ENCODE results near the gene SMARCA5. TPM values are rescaled to one million over a fixed set of nuclear protein-coding genes. Genes with fewer than 3 reads are reported as not detected.
"Not testable (repeated sequence)": the region's sequence is repeated elsewhere in the genome, so short reads cannot be mapped to it uniquely, and the experiment has no call there.

Gene SMARCA5
- total RNA-seq, 1 donor: 44.9 TPM

DNA sequence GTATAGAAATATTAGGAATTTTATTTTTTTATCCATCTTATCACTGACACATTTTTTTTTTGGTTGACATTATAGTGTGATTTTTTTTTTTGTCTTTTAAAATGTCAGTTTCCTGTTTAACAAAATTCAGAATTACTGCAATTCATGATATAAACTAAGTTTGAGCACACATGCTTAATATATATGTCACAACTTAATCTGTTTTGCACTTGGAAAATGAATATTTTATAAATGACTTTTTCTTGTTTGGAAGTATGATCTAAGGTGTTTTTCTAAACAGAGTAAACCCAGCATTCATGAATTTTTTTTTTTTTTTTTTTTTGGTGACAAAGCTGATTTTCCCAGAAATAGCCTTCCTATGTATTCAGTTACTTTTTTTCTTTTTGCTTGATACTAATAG is 2.4 kb downstream of the SMARCA5 start:
- Histone ChIP-seq H3K4me2 (ENCODE audit: insufficient read depth, low read length) (peak overlapping the region; percentile 92), H3K27ac (ENCODE audit: low read depth, low read length) (no peak overlapping the region), H2AFZ (ENCODE audit: low read length) (no peak overlapping the region), H3K36me3 (ENCODE audit: insufficient read depth, low read length) (peaks cover 26% of the 10 kb centered on the region), H3K9me3 (ENCODE audit: low read depth, low read length) (no peaks in the 10 kb centered on the region), H4K20me1 (ENCODE audit: insufficient read depth, low read length) (peaks cover 33% of the 10 kb centered on the region), H3K4me1 (ENCODE audit: insufficient read depth, low read length) (peaks cover 11% of the 10 kb centered on the region), H3K4me3 (ENCODE audit: insufficient read depth, low read length) (no peak overlapping the region), H3K79me2 (ENCODE audit: insufficient read depth, low read length) (peaks cover 71% of the 10 kb centered on the region), H3K27me3 (ENCODE audit: insufficient read depth, low read length) (no peaks in the 10 kb centered on the region)
- TF ChIP-seq, protein P1, sequence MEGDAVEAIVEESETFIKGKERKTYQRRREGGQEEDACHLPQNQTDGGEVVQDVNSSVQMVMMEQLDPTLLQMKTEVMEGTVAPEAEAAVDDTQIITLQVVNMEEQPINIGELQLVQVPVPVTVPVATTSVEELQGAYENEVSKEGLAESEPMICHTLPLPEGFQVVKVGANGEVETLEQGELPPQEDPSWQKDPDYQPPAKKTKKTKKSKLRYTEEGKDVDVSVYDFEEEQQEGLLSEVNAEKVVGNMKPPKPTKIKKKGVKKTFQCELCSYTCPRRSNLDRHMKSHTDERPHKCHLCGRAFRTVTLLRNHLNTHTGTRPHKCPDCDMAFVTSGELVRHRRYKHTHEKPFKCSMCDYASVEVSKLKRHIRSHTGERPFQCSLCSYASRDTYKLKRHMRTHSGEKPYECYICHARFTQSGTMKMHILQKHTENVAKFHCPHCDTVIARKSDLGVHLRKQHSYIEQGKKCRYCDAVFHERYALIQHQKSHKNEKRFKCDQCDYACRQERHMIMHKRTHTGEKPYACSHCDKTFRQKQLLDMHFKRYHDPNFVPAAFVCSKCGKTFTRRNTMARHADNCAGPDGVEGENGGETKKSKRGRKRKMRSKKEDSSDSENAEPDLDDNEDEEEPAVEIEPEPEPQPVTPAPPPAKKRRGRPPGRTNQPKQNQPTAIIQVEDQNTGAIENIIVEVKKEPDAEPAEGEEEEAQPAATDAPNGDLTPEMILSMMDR (IDR thresholded peaks at IDR 0.05; ENCODE audit: extremely low read depth, low read depth, low read length): no peak
- DNase-seq (ENCODE audit: insufficient read length, low spot score, missing footprints): no peak

DNA sequence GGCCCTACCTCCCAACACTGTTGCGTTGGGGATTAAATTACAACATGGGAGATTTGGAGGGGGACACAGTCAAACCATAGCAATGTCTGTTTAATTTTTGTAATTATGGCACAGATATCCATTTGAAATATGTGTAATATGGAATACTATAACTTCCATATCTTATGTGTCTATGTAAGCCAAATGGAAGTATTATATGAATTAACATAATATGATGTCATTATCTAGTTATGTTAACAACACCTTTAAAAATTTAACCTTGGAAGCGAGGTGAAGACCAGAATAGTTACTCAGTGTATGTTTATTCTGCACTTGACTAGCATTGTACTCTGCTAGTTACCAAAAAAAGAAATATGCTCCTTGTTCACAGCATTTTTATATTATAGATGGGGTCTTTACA is 4.3 kb downstream of the SMARCA5 start:
- H3K4me3 ChIP-seq (ENCODE audit: insufficient read depth, low read length): no peak overlapping the region
- H3K4me1 ChIP-seq (ENCODE audit: insufficient read depth, low read length): peaks cover 11% of the 10 kb centered on the region
- H3K27ac ChIP-seq (ENCODE audit: low read depth, low read length): no peak overlapping the region
- DNase-seq (ENCODE audit: insufficient read length, low spot score, missing footprints): no peak
- no peaks in the 10 kb centered on the region for H3K27me3 ChIP-seq (ENCODE audit: insufficient read depth, low read length)
- peaks cover 38% of the 10 kb centered on the region for H3K36me3 ChIP-seq (ENCODE audit: insufficient read depth, low read length)
- peaks cover 35% of the 10 kb centered on the region for H4K20me1 ChIP-seq (ENCODE audit: insufficient read depth, low read length)
- H3K9me3 ChIP-seq (ENCODE audit: low read depth, low read length): no peaks in the 10 kb centered on the region
- peaks cover 88% of the 10 kb centered on the region for H3K79me2 ChIP-seq (ENCODE audit: insufficient read depth, low read length)
- H2AFZ ChIP-seq (ENCODE audit: low read length): no peak overlapping the region
- H3K4me2 ChIP-seq (ENCODE audit: insufficient read depth, low read length): no peak overlapping the region
- TF ChIP-seq, protein P1 (IDR thresholded peaks at IDR 0.05; ENCODE audit: extremely low read depth, low read depth, low read length): no peak

DNA sequence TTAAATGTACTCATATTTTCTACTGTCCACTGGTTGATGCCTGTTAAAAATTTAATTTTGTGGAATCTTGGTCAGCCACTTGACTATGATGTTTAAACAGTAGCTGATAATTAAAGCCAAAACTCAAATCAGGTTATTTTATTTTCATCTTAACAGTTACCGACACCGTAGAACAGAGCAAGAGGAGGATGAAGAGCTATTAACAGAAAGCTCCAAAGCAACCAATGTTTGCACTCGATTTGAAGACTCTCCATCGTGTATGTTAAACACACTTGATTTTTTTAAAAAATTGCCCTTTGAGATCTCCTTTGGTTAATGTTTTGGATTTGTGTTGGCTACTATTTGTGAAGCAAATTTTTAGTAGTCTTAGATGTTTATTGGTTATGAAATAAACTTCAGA is 10.7 kb downstream of the SMARCA5 start:
- Histone ChIP-seq H3K36me3 (ENCODE audit: insufficient read depth, low read length) (peaks cover 65% of the 10 kb centered on the region), H3K4me3 (ENCODE audit: insufficient read depth, low read length) (no peak overlapping the region), H3K4me1 (ENCODE audit: insufficient read depth, low read length) (no peaks in the 10 kb centered on the region), H4K20me1 (ENCODE audit: insufficient read depth, low read length) (peaks cover 8% of the 10 kb centered on the region), H3K4me2 (ENCODE audit: insufficient read depth, low read length) (no peak overlapping the region), H2AFZ (ENCODE audit: low read length) (no peak overlapping the region), H3K9me3 (ENCODE audit: low read depth, low read length) (no peaks in the 10 kb centered on the region), H3K27me3 (ENCODE audit: insufficient read depth, low read length) (no peaks in the 10 kb centered on the region), H3K27ac (ENCODE audit: low read depth, low read length) (no peak overlapping the region), H3K79me2 (ENCODE audit: insufficient read depth, low read length) (peaks cover 61% of the 10 kb centered on the region)
- DNase-seq (ENCODE audit: insufficient read length, low spot score, missing footprints): no peak
- TF ChIP-seq, protein P1 (IDR thresholded peaks at IDR 0.05; ENCODE audit: extremely low read depth, low read depth, low read length): no peak

DNA sequence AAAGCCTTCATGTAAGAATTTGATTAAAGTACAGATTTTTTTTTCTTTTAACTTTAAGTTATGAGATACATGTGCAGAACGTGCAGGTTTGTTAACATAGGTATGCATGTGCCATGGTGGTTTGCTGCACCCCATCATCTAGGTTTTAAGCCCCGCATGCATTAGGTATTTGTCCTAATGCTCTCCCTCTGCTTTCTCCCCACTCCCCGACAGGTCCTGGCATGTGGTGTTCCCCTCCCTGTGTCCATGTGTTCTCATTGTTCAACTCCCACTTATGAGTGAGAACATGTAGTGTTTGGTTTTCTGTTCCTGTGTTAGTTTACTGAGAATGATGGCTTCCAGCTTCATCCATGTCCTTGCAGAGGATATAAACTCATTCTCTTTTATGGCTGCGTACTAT is 14.5 kb downstream of the SMARCA5 start:
- H4K20me1 ChIP-seq (ENCODE audit: insufficient read depth, low read length): not testable (repeated sequence)
- peaks cover 28% of the 10 kb centered on the region for H3K79me2 ChIP-seq (ENCODE audit: insufficient read depth, low read length)

More for the DNA sequence above, 14.5 kb downstream of the SMARCA5 start:
- not testable (repeated sequence) for DNase-seq (ENCODE audit: insufficient read length, low spot score, missing footprints); H3K27ac ChIP-seq (ENCODE audit: low read depth, low read length); H2AFZ ChIP-seq (ENCODE audit: low read length); H3K9me3 ChIP-seq (ENCODE audit: low read depth, low read length); H3K4me1 ChIP-seq (ENCODE audit: insufficient read depth, low read length); H3K27me3 ChIP-seq (ENCODE audit: insufficient read depth, low read length); H3K4me3 ChIP-seq (ENCODE audit: insufficient read depth, low read length); H3K4me2 ChIP-seq (ENCODE audit: insufficient read depth, low read length)
- H3K36me3 ChIP-seq (ENCODE audit: insufficient read depth, low read length): peaks cover 83% of the 10 kb centered on the region

All from osteoblast (primary cell).